HepG2 (cell line): ENCODE measurements around the gene KRTAP10-5. TPM values are rescaled to one million over a fixed set of nuclear protein-coding genes. Genes with fewer than 3 reads are reported as not detected.

Source experiments
- ATAC-seq: fragments of 200-7000 bp; cut with Tn5 transposase; 3 replicates; pipeline ENCODE4 v1.9.1; 2020; ENCODE audit warnings: mild to moderate bottlenecking, moderate library complexity
- BruUV-seq: library from RNA; stranded (reverse); fragments of 400-500 nt; replicated peaks from 2 replicates; lab custom pipeline; 2021; lab: Mats Ljungman, UMichigan
- CTCF ChIA-PET: fragments of 300-600 bp; formaldehyde crosslinking; extraction: SDS; loops from one replicate; lab custom pipeline; 2021; ENCODE audit warnings: low total read pairs, inconsistent platforms, low intra/inter-chr PET ratio; lab: Yijun Ruan, JAX
- POLR2A ChIA-PET: fragments of 350-600 bp; sonication (Branson Sonifier 250); formaldehyde crosslinking; loops from one replicate; lab custom pipeline; 2020; ENCODE audit warnings: antibody characterized with exemption, inconsistent platforms; lab: Yijun Ruan, JAX
- DNase-seq: peaks from one replicate; pipeline ENCODE4 v3.0.0-alpha.2; 2015; ENCODE audit warnings: low spot score
- FAIRE-seq: peaks from 3 replicates; lab custom pipeline; 2011; peaks lifted over from hg19 to GRCh38; lab: Jason Lieb, UNC
- H2AFZ ChIP-seq: one replicate; pipeline ENCODE4 v1.6.1; 2011; ENCODE audit warnings: low read length, inconsistent platforms
- H3K27ac ChIP-seq: fragments of 300-600 bp; 3 replicates; pipeline ENCODE4 v1.8.0; 2011; ENCODE audit warnings: mixed run types, mild to moderate bottlenecking, mixed read lengths, low read length, inconsistent platforms; ENCODE audit not compliant: insufficient read depth; ENCODE audit errors: extremely low read length
- H3K27me3 ChIP-seq, 2 experiments: fragments of 200-600 bp in 1 of 2; 2 replicates in 1 of 2; 3 replicates in 1 of 2; pipeline versions ENCODE4 v1.6.0 to v1.8.0; 2011; ENCODE audit warnings: low read length in 2 of 2, mild to moderate bottlenecking in 2 of 2, moderate library complexity in 2 of 2, inconsistent platforms in 1 of 2; ENCODE audit not compliant: insufficient read depth in 2 of 2, control insufficient read depth in 1 of 2
- H3K36me3 ChIP-seq, 2 experiments: fragments of 200-600 bp in 1 of 2; replicated peaks in 1 of 2; 2 replicates in 1 of 2; 3 replicates in 1 of 2; pipeline versions ENCODE4 v1.5.1 to v1.8.0; 2011; ENCODE audit warnings: low read length in 2 of 2, inconsistent platforms in 1 of 2; ENCODE audit not compliant: insufficient read depth in 2 of 2, control insufficient read depth in 1 of 2
- H3K4me1 ChIP-seq: 2 replicates; pipeline ENCODE4 v1.5.1; 2012; ENCODE audit warnings: low read length, inconsistent platforms; ENCODE audit not compliant: insufficient read depth
- H3K4me2 ChIP-seq: 2 replicates; pipeline ENCODE4 v1.6.0; 2011; ENCODE audit warnings: low read depth, low read length, inconsistent platforms
- H3K4me3 ChIP-seq, 3 experiments: fragments of 200-600 bp in 1 of 3; sonication (generic), shearing (Covaris generic) in 1 of 3; replicated peaks in 1 of 3; 2 replicates each; pipeline ENCODE4 v1.5.1; 2011 to 2016; ENCODE audit warnings: low read length in 3 of 3, inconsistent platforms in 2 of 3, low read depth in 2 of 3, mild to moderate bottlenecking in 2 of 3, control low read depth in 1 of 3, mixed read lengths in 1 of 3; ENCODE audit not compliant: insufficient read depth in 1 of 3
- H3K79me2 ChIP-seq: one replicate; pipeline ENCODE4 v1.6.1; 2011; ENCODE audit warnings: low read length, inconsistent platforms; ENCODE audit not compliant: insufficient read depth
- H3K9ac ChIP-seq: 2 replicates; pipeline ENCODE4 v1.6.0; 2011; ENCODE audit warnings: mild to moderate bottlenecking, low read depth, low read length, inconsistent platforms; ENCODE audit not compliant: insufficient read depth
- H3K9me3 ChIP-seq: 2 replicates; pipeline ENCODE4 v1.5.1; 2012; ENCODE audit warnings: mild to moderate bottlenecking, low read length
- H4K20me1 ChIP-seq: 2 replicates; pipeline ENCODE4 v1.6.0; 2011; ENCODE audit warnings: inconsistent platforms, mild to moderate bottlenecking, low read length, moderate library complexity; ENCODE audit not compliant: insufficient read depth
- ARNTL ChIP-seq: sonication (generic); formaldehyde crosslinking; IDR thresholded peaks from 2 replicates; pipeline ENCODE4 v1.4.0; 2020; ENCODE audit warnings: mild to moderate bottlenecking, missing genetic modification reagents
- ATF7 ChIP-seq, 2 experiments: fragments of 450-650 bp in 1 of 2; sonication (generic) in 1 of 2; formaldehyde crosslinking in 1 of 2; IDR thresholded peaks; 2 replicates each; pipeline versions ENCODE4 v1.4.0 to v1.6.1; 2016 to 2020; ENCODE audit warnings: antibody characterized with exemption in 1 of 2, mild to moderate bottlenecking in 1 of 2, missing genetic modification reagents in 1 of 2
- BORCS8-MEF2B ChIP-seq: sonication (generic); formaldehyde crosslinking; IDR thresholded peaks from 2 replicates; pipeline ENCODE4 v1.8.0; 2022; ENCODE audit warnings: mild to moderate bottlenecking, missing genetic modification reagents
- EEA1 ChIP-seq: sonication (generic); formaldehyde crosslinking; IDR thresholded peaks from 2 replicates; pipeline ENCODE4 v1.5.1; 2020; ENCODE audit warnings: mild to moderate bottlenecking, missing genetic modification reagents, borderline replicate concordance
- FOXA1 ChIP-seq, 2 experiments: fragments of 450-650 bp in 1 of 2; sonication (generic) in 1 of 2; formaldehyde crosslinking in 1 of 2; IDR thresholded peaks; 2 replicates each; pipeline versions ENCODE4 v1.4.0 to v1.6.1; 2016 to 2020; ENCODE audit warnings: missing genetic modification reagents in 1 of 2
- GPN1 ChIP-seq: sonication (generic); formaldehyde crosslinking; IDR thresholded peaks from 2 replicates; pipeline ENCODE4 v1.5.1; 2020; ENCODE audit warnings: missing genetic modification reagents, borderline replicate concordance
- KDM5A ChIP-seq: fragments of 200-600 bp; sonication (generic); IDR thresholded peaks from 2 replicates; pipeline ENCODE4 v1.7.0; 2018; ENCODE audit warnings: antibody characterized with exemption, mild to moderate bottlenecking, low read length, borderline replicate concordance
- MYNN ChIP-seq: sonication (generic); formaldehyde crosslinking; IDR thresholded peaks from 2 replicates; pipeline ENCODE4 v1.4.0; 2020; ENCODE audit warnings: mild to moderate bottlenecking, low read depth, missing genetic modification reagents
- NFE2 ChIP-seq: sonication (generic); formaldehyde crosslinking; IDR thresholded peaks from 2 replicates; pipeline ENCODE4 v1.4.0; 2020; ENCODE audit warnings: missing genetic modification reagents
- PITX1 ChIP-seq: sonication (generic); formaldehyde crosslinking; IDR thresholded peaks from 2 replicates; pipeline ENCODE4 v1.5.1; 2020; ENCODE audit warnings: mild to moderate bottlenecking, missing genetic modification reagents
- RORA ChIP-seq: sonication (generic); formaldehyde crosslinking; IDR thresholded peaks from 2 replicates; pipeline ENCODE4 v1.5.0; 2020; ENCODE audit warnings: mild to moderate bottlenecking, missing genetic modification reagents, moderate library complexity
- SP2 ChIP-seq: sonication (generic); formaldehyde crosslinking; IDR thresholded peaks from 2 replicates; pipeline ENCODE4 v1.5.1; 2020; ENCODE audit warnings: mild to moderate bottlenecking, missing genetic modification reagents
- TCF7 ChIP-seq: sonication (generic); IDR thresholded peaks from 2 replicates; pipeline ENCODE4 v1.6.1; 2016; ENCODE audit warnings: antibody characterized with exemption, low read depth
- TOPORS ChIP-seq: sonication (generic); formaldehyde crosslinking; IDR thresholded peaks from 2 replicates; pipeline ENCODE4 v1.8.0; 2023; ENCODE audit warnings: mild to moderate bottlenecking, missing genetic modification reagents
- TSC22D2 ChIP-seq: sonication (generic); formaldehyde crosslinking; IDR thresholded peaks from 2 replicates; pipeline ENCODE4 v1.5.1; 2020; ENCODE audit warnings: missing genetic modification reagents, mild to moderate bottlenecking, borderline replicate concordance
- ZFP36 ChIP-seq: fragments of 150-350 bp; IDR thresholded peaks from 2 replicates; pipeline ENCODE4 v1.6.1; 2018; ENCODE audit warnings: borderline replicate concordance, low read length, low read depth; ENCODE audit not compliant: partially characterized antibody
- ZNF234 ChIP-seq: sonication (generic); formaldehyde crosslinking; conservative IDR thresholded peaks from 2 replicates; pipeline ENCODE4 v1.5.1; 2020; ENCODE audit warnings: mild to moderate bottlenecking, missing genetic modification reagents
- ZNF274 ChIP-seq: sonication (generic); formaldehyde crosslinking; IDR thresholded peaks from 2 replicates; pipeline ENCODE4 v1.5.1; 2020; ENCODE audit warnings: mild to moderate bottlenecking, missing genetic modification reagents
- ZNF354B ChIP-seq: sonication (generic); formaldehyde crosslinking; IDR thresholded peaks from 2 replicates; pipeline ENCODE4 v1.8.0; 2022; ENCODE audit warnings: mild to moderate bottlenecking, missing genetic modification reagents
- ZNF687 ChIP-seq: sonication (generic); formaldehyde crosslinking; IDR thresholded peaks from 2 replicates; pipeline ENCODE4 v1.5.1; 2020; ENCODE audit warnings: mild to moderate bottlenecking, missing genetic modification reagents, moderate library complexity
- ZNF782 ChIP-seq: sonication (generic); formaldehyde crosslinking; IDR thresholded peaks from 2 replicates; pipeline ENCODE4 v1.4.0; 2020; ENCODE audit warnings: missing genetic modification reagents, mild to moderate bottlenecking, borderline replicate concordance
- WGBS: methylation state at CpG from one replicate; pipeline ENCODE4 v1.1.6; 2017; ENCODE audit warnings: low lambda C conversion rate; 5-methylcytosine and 5-hydroxymethylcytosine counted together
- in situ Hi-C: cut with HindIII; loops from 2 replicates; pipeline ENCODE4 v1.10.0; 2017; ENCODE audit warnings: low pct_unique_long_range_greater_than_20kb; ENCODE audit not compliant: extremely low pct_ligation_motif_present
- intact Hi-C: fragments of 100-400 bp; cut with micrococcal nuclease; formaldehyde crosslinking; loops from one replicate; pipeline ENCODE4 v1.10.0; 2022; ENCODE audit not compliant: unreplicated experiment
- polyA plus RNA-seq, 8 experiments: library from polyadenylated mRNA; depleted of rRNA in 3 of 8; stranded (reverse) in 7 of 8; unstranded in 1 of 8; fragments of >200 nt; fragmentation: Illumina TruSeq in 4 of 8; extraction: Trizol in 4 of 8; gene quantifications; 2 replicates each; pipeline versions ENCODE4 v1.2.1 to v1.2.3, GENCODE V29; 2011 to 2016; ENCODE audit warnings: low read depth in 4 of 8, missing spikeins in 1 of 8, mixed read lengths in 1 of 8; ENCODE audit not compliant: insufficient read depth in 1 of 8
- total RNA-seq, 5 experiments: library from RNA; depleted of rRNA; stranded (reverse); fragments of >200 nt; fragmentation: Illumina TruSeq; extraction: Trizol; gene quantifications; 2 replicates each; pipeline ENCODE4 v1.2.3, GENCODE V29; 2016; ENCODE audit warnings: low read depth in 1 of 5

KRTAP10-5 gene
- total and polyA plus RNA-seq, 2 of the 13 experiments (the other 11 are each of a cell fraction or from before 2014, with no cell fraction given), result not detected

DNA sequence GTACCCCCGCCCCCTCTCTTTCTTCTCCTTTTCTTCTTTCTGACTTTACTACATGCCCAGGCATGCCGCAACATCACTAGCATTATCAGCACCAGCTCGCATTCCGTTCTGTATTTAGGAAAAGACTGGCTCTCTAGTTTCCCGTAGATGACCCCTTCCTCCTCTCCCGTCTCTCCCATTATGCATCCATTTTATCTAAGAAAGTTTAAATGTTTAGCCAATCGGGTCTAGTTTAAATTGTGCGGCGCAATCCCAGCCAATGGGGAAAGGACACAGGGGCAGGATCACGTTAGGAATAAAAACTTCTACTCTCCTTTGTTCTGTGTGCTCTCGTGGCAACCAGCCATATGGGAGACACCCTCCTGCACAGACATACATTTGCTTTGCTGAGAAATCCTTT lies 17.7 kb upstream of the KRTAP10-5 start (continued):
- TF ChIP-seq ATF7 (IDR thresholded peaks at IDR 0.05) (no peak), ATF7 (CRISPR knock-in tag; IDR thresholded peaks at IDR 0.05) (no peak), MYNN (CRISPR knock-in tag) (no peak)

DNA sequence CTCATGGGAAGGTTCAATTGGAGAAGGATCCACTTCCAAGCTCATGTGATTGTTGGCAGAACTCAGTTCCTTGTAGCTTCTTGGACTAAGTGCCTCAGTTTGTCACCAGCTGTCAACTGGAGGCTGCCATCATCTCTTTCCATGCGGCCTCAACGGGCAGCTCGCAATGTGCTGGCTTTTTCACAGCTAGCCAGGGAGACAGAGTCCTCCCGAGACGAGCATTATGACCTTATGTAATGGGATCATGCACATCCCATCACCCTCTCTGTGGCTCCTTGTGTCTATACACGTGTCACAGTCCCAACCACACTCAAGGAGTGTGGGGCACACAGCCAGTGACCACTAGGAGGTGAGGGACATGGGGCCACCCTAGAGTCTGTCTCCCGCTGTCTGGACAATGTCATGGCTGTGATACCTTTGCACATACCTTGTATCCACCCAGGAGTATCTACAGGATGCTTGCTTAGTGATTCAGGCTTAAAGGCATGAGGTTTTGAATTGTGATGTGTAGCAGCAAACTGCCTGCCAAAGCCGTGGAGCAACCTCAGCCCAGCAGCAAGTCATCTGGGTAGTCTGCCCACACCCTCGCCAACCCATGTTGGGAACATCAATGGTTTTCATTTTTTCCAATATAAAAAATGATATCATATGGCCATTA lies 15.8 kb upstream of the KRTAP10-5 start:
- no TSS peak for BruUV-seq
- Histone ChIP-seq H3K4me2 (no peak overlapping the region), H3K36me3 (no peaks in the 10 kb centered on the region), H3K79me2 (no peaks in the 10 kb centered on the region), H3K9me3 (no peaks in the 10 kb centered on the region), H3K4me1 (peaks cover 41% of the 10 kb centered on the region), H2AFZ (no peak overlapping the region), H3K9ac (no peak overlapping the region), H3K27me3 (peaks cover 0 to 1% of the 10 kb centered on the region in 2 experiments; a peak in 1 of 5 replicates), H3K27ac (no peak overlapping the region), H4K20me1 (no peaks in the 10 kb centered on the region), H3K4me3 (no peak overlapping the region)
- ATAC-seq (no peak), DNase-seq (no peak), FAIRE-seq (no peak)
- in situ Hi-C loops, result no loop called here
- WGBS, result 84% methylated on average over 9 of the region's 9 CpGs
- no peak for TF ChIP-seq PITX1 (CRISPR knock-in tag)
- TF ChIP-seq ZNF687, result no peak
- no peak for TF ChIP-seq FOXA1 (IDR thresholded peaks at IDR 0.05)
- no peak for TF ChIP-seq FOXA1 (CRISPR knock-in tag; IDR thresholded peaks at IDR 0.05)
- TF ChIP-seq TSC22D2 (CRISPR knock-in tag), result no peak
- no peak for TF ChIP-seq TCF7
- no peak for TF ChIP-seq ZFP36
- TF ChIP-seq NFE2 (CRISPR knock-in tag), result no peak
- TF ChIP-seq BORCS8-MEF2B, result no peak
- no peak for TF ChIP-seq ZNF782 (CRISPR knock-in tag)
- TF ChIP-seq SP2 (CRISPR knock-in tag), result no peak
- TF ChIP-seq ZNF274 (CRISPR knock-in tag), result no peak
- TF ChIP-seq TOPORS (CRISPR knock-in tag), result no peak
- TF ChIP-seq EEA1 (CRISPR knock-in tag), result no peak
- no peak for TF ChIP-seq ZNF354B (CRISPR knock-in tag)
- TF ChIP-seq ARNTL, result no peak
- no peak for TF ChIP-seq GPN1 (CRISPR knock-in tag)
- no peak for TF ChIP-seq ZNF234 (CRISPR knock-in tag)
- TF ChIP-seq RORA (CRISPR knock-in tag), result no peak
- TF ChIP-seq KDM5A, result no peak
- intact Hi-C loops, result no loop called here
- POLR2A ChIA-PET, result no interaction called here
- CTCF ChIA-PET, result no interaction called here
